GM21825 (cell line): ENCODE data around the gene SLCO6A1.

ENCODE experiments used
- ATAC-seq: cut with Tn5 transposase; IDR thresholded peaks from one replicate; pipeline ENCODE4 v1.9.1; 2021; ENCODE audit warnings: mild to moderate bottlenecking, moderate library complexity; ENCODE audit not compliant: unreplicated experiment

The SLCO6A1 gene

GRCh38 chr5:102481054-102481715 lies 17.6 kb downstream of the SLCO6A1 start:
- ATAC-seq, result no peak

DNA sequence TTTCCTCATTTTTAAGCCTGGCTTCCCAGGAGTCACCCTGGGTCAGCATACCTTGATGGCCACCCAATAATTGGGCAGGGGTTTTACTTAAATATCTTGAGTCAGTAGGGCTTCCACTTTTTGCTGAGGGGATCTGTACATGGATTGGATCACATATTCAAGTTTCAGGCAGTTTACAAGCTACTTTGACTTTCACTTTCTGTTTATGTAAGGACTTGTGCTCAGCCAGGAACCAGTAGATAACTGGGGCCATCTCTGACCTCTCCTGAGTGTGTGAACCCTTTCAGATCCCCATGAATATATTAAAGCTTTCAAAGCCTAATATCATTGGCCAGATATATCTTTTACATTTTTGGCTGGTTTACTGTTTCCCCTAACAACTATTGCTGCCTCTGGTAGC lies 45.1 kb downstream of the SLCO6A1 start:
- peak; percentile 98 for ATAC-seq

DNA sequence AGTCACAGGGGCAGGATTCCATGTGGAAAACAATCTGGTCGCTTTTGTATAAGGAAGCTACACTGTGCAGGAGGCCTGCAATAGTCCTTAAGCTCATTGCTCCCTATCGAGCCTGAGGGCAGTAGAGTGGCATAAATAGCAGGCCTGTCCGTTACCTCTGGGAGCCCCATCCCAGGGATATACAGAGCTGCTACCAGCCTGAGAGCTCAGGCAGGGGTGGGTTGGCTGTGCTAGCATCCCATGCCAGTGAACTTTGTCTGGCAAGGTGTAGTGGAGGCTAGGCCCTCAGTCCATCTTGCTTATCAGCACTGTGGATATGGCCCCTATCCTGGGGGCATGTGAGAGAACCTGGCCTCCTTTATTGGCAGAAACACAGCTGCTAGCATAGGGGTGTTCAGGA lies 47.7 kb downstream of the SLCO6A1 start:
- ATAC-seq, result no peak

DNA sequence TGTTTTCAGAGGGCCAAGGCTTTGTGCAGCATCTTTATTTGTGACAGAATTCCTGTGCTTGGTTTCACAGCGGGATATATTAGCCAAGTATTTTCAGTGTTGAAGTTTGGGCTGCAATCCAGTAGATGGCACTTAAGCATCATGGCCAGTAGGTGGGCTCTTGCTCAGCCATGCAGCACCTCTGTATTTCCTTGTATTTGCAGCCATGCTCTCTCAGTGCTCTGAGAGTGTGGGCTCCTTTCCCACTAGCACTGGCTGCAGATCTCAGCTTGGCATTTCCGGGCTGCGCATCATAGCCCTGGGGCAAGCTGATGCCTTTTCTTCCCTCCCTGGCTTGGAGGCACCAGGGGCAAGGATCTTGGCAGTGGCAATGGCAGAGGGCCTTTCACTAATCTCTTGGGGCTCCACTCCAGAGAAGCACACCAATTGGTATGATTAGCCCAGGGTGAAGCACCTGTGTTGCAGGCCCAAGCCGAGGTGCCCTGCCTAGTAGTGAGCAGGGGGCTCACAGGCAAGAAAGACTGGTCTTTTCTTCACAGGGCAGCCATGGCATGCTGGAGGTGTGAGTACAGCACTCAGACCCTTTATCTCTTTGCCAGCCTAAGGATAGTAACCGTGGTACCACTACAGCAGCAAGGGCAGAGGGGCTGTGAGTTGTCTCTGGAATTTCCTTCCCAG lies 48.3 kb downstream of the SLCO6A1 start:
- no peak for ATAC-seq

GRCh38 chr5:102433473-102433872 lies 65.3 kb downstream of the SLCO6A1 start:
- no peak for ATAC-seq

DNA sequence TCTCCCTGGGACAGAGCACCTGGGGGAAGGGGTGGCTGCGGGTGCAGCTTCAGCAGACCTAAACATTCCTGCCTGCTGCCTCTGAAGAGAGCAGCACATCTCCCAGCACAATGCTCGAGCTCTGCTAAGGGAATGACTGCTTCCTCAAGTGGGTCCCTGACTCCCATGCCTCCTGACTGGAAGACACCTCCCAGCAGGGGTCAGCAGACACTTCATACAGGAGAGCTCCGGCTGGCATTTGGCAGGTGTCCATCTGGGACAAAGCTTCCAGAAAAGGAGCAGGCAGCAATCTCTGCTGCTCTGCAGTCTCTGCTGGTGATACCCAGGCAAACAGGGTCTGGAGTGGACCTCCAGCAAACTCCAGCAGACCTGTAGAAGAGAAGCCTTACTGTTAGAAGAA lies 77.2 kb downstream of the SLCO6A1 start:
- ATAC-seq, result no peak

DNA sequence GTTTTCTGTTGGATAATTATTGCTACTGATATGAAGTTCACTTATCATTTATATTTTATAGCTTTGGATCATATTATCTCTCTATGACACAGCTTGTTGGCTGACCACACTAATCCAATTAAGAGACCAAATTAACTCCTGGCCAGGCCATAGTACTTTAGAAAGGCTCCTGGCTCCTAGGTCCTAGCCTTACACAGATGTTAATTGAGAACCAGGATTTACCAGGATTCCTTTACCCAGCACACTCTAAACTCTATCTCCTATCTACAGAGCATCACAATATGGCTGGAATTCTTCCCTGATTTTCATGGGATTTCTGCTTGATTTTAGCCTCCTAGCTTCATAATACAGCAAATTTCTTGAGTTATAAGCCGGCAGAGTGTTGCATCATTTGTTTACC lies 80.3 kb downstream of the SLCO6A1 start:
- ATAC-seq, result no peak

GRCh38 chr5:102414448-102414847 lies 84.4 kb downstream of the SLCO6A1 start:
- ATAC-seq, result no peak

DNA sequence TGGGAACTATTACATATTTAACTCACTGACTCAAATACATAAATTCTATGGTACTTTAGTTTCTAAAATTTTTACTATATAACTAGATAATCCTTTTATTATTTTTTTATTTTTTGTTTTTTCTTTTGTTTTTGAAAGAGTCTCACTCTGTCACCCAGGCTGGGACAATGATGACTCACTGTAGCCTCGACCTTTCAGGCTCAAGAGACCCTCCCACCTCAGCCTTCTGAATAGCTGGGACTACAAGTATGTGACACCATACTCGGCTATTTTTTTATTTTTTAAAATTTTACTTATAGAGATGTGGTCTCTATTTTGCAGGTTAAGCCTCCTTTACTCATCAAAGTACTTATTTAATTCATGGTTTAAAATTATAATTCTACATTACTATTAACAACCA lies 110.6 kb downstream of the SLCO6A1 start:
- no peak for ATAC-seq

GRCh38 chr5:102385365-102385764 lies 113.4 kb downstream of the SLCO6A1 start:
- ATAC-seq, result no peak

DNA sequence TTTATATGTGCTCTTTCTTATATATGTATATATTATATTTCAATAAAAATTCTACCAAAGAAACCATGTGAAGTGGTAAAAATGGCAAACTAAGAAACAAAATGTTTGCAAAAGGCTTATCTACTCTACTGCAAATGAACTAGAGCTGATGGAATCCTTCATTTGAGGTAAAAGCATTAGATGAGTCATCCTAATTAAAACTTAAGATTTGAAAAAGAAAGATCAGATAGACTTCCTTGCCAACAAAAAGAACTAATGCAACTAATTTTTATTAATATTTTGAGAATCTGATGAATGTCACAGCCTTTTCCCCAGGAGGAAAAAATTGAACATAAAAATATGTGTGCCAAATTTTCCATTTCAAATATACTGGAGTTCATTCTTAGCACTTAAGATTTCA lies 118.6 kb downstream of the SLCO6A1 start:
- ATAC-seq, result no peak

DNA sequence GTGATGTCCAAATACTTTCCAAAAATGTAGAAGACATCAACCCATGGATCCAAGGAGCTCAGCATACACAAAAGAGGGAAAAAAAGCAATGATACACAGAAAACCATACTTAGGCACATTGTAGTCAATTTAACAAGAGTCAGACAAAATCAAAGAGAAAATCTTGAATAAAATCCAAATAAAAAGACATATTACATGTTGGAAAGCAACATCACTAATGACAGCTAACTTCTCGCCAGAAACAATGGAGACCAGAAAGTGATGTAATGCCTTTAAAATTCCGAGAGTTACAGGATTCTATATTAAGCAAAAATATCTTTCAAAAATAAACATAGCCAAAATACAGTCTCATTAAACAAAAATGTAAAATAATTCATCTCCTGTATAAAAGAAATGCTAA lies 122.9 kb downstream of the SLCO6A1 start:
- ATAC-seq, result no peak

DNA sequence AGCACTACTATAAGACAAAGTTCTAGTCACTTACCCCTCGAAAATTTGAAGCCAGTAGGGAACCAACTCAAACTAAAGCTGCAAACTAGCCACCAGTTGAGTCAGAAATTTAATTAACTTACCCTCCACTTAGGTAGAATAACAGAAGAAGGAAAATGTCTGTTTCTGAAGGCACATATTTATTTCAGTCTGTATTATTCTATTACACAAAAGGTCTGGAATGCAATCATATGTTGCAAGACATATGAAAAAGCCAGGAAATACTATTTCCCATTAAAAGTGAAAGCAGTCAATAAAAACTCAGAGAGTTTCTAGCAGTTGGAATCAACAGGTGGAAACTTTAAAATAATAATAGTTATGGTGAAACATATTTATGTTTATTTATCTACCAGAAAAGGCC lies 123.5 kb downstream of the SLCO6A1 start:
- ATAC-seq, result no peak

GRCh38 chr5:102368392-102368791 lies 130.4 kb downstream of the SLCO6A1 start:
- ATAC-seq, result no peak

DNA sequence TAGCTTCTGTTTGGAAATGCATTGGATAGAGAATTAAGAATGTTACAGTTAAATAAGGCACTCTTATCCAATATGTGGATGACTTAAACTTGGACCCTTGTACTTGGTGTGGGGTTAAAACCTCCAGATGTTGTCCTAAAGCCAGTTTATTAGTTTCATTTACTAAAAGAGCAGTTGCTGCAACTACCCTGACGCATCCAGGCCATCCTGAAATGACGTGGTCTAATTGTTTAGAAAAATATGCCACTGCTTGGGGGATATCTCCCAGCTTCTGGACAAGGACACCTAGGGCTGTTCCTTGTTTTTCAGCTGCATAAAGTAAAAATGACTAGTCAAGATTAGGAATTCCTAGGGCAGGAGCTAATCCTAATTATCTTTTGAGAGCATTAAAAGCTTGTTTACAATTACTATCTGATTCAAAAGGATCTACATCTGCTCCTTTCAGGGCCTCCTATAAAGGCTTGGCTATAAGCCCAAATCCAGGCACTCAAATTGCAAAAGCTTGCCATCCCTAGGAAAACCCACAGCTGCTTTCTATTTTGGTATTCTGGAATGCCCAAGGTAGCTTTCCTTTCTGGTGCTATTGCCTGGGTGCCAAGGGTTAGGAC lies 157.0 kb downstream of the SLCO6A1 start:
- no peak for ATAC-seq

GRCh38 chr5:102324714-102325113 lies 174.1 kb downstream of the SLCO6A1 start:
- ATAC-seq, result no peak
